ENCODE measurements around the gene PLEKHG5. TPM values are rescaled to one million over a fixed set of nuclear protein-coding genes. Genes with fewer than 3 reads are reported as not detected.

Gene PLEKHG5
- total and polyA plus RNA-seq, 4 donors: 0.28 to 1.9 (median 1.1) TPM

- no peaks in the 10 kb centered on the region for H3K36me3 ChIP-seq (ENCODE audit: control insufficient read depth in 4 of 4, insufficient read depth in 3 of 4, low read depth in 1 of 4, low read length in 3 of 4)
- no peak for DNase-seq (ENCODE audit: low spot score)
Observed at GRCh38 chr1:6473156-6473555, 18.3 kb downstream of the PLEKHG5 start.

More at GRCh38 chr1:6473156-6473555, 18.3 kb downstream of the PLEKHG5 start:
- Histone ChIP-seq H3K27ac (ENCODE audit: low read depth in 1 of 2, low read length in 2 of 2) (no peak overlapping the region), H3K9ac (ENCODE audit: low read depth in 1 of 2, low read length in 2 of 2) (no peak overlapping the region), H3K4me3 (ENCODE audit: low read depth in 1 of 3, low read length in 3 of 3) (no peak overlapping the region), H3K9me3 (ENCODE audit: control insufficient read depth in 4 of 4, low read length in 3 of 4) (no peaks in the 10 kb centered on the region), H3K27me3 (ENCODE audit: control insufficient read depth in 4 of 4, insufficient read depth in 4 of 4, low read length in 3 of 4) (no peaks in the 10 kb centered on the region), H3K4me1 (ENCODE audit: control insufficient read depth in 4 of 4, insufficient read depth in 4 of 4, low read length in 3 of 4) (peaks cover 3 to 17% (median 10%) of the 10 kb centered on the region in 4 donors)
- 92% methylated on average over 18 of the region's 18 CpGs for WGBS
- TF ChIP-seq RAD21 (IDR thresholded peaks at IDR 0.05) (no peak), EGR1 (IDR thresholded peaks at IDR 0.05; ENCODE audit: low read depth in 2 of 2) (no peak), ZBTB33 (IDR thresholded peaks at IDR 0.05) (no peak), SP1 (IDR thresholded peaks at IDR 0.05) (no peak), FOXA2 (IDR thresholded peaks at IDR 0.05) (no peak), RXRA (IDR thresholded peaks at IDR 0.05) (no peak), CTCF (IDR thresholded peaks at IDR 0.05; ENCODE audit: low read depth, low read length, missing input control) (no peak), GABPA (IDR thresholded peaks at IDR 0.05 in 1 of 2, conservative IDR thresholded peaks at IDR 0.05 in 1 of 2) (no peak), YY1 (IDR thresholded peaks at IDR 0.05) (no peak), MAX (IDR thresholded peaks at IDR 0.05) (no peak), JUND (IDR thresholded peaks at IDR 0.05) (no peak), ATF3 (IDR thresholded peaks at IDR 0.05) (no peak), HNF4G (IDR thresholded peaks at IDR 0.05) (no peak), NR2F2 (IDR thresholded peaks at IDR 0.05) (no peak), HNF4A (conservative IDR thresholded peaks at IDR 0.05) (no peak), FOXA1 (IDR thresholded peaks at IDR 0.05) (no peak), TAF1 (conservative IDR thresholded peaks at IDR 0.05) (no peak), REST (IDR thresholded peaks at IDR 0.05) (no peak)
